HG03135 (cell line): ENCODE measurements around the gene RDH11.
"Not testable (repeated sequence)": the region's sequence is repeated elsewhere in the genome, so short reads cannot be mapped to it uniquely, and the experiment has no call there.

Source experiments
- ATAC-seq: cut with Tn5 transposase; IDR thresholded peaks from one replicate; pipeline ENCODE4 v1.9.1; 2021; ENCODE audit warnings: mild to moderate bottlenecking, moderate library complexity; ENCODE audit not compliant: unreplicated experiment

Gene RDH11

DNA sequence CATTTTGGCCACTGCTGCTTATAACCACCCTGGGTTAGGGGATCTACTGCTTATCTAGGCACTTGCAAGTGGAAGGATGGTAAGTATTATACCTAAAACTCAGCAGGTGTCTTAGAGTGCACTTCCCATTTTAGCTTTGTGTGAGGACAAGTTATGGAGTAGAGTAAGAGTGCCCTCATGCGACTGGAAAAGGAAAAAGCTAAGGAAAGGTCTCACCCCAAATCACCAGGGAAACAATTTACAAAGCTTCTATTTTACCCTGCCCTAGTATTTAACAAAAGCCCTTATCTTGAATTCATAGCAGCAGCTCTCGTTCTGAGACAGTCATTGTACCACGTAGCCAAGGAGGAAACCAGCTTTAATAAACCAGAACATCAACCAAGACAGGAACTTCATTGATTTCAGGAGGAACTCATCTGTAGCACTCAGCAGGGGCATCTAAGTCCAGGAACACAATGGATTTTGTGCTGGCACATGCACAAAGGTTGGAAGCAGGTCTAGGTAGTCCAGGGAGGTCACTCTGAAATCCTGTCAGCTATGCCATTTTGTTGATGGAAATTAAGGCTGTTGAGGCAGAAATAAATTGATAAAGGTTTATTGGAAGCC lies 9.0 kb upstream of the RDH11 start:
- no peak for ATAC-seq

DNA sequence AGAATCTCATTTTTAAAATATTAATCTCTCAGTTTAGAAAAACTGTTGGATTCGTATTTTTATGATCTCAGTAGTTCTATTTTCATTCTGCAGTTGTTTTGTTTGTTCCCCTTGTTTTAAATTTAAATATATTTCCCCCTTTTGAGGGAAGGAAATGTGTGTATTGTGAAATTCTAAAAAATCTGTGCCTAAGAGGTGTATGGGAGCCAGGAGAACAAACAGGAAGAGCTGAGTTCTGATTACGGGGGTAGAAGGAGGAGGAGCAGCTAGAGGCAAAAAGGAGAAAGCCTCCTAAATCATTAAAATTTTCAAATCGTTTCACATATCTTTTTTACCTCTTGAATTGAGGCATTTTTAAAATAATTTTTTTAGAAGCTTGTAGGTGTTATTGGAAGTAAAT lies 8.4 kb upstream of the RDH11 start:
- no peak for ATAC-seq

DNA sequence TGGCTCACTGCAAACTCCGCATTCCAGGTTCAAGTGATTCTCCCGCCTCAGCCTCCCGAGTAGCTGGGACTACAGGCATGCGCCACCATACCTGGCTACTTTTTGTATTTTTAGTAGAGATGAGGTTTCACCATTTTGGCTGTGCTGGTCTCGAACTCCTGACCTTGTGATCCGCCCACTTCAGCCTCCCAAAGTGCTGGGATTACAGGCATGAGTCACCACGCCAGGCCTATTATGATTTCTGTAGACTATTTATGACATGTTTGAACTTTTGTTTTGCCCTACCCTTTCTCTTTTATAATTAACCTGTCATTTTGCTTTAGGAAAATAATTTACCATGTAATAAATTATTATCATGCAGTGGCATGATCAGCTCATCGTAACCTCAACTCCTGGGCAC lies 5.9 kb upstream of the RDH11 start, which contains the start of gene RDH12:
RDH12 (plus strand) TSS at position 395 of the 400 bp plus-strand sequence. CDS start 20,757 bp downstream, outside the sequence.
- ATAC-seq: not testable (repeated sequence)

DNA sequence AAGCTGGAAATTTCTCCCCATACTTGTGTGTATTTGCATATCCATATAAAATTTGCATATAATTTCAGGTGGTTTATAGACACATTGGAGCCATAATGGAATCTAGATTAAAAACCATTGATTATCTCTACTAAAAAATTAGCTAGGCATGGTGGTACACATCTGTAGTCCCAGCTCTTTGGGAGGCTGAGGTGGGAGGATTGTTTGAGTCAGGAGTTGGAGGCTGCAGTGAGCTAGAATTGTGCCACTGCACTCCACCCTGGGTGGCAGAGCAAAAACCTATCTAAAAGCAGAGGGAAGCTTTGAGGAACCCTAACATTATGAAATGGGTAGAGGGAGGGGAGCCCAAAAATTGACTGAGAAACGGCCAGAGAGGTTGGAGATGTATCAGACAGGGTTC lies 2.6 kb upstream of the RDH11 start:
- ATAC-seq: no peak

DNA sequence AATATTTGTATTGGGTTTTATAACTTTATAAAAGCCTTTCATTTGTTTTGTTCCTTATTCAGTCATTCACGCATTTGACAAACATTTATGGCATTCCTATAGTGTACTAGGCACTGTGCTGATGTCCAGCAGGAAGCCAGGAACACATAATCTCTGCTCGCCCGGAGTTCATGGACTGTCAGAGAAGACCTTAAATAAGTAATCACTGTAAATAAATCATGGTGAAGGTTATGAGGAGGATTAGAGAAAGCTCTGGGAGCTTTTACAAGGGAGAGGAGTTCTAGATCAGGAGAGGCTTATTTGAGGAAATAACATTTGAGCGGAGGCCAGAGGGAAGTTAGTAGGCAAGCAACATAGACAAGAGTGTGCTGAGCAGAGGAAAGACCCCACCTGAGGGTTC lies 1.4 kb upstream of the RDH11 start:
- no peak for ATAC-seq

DNA sequence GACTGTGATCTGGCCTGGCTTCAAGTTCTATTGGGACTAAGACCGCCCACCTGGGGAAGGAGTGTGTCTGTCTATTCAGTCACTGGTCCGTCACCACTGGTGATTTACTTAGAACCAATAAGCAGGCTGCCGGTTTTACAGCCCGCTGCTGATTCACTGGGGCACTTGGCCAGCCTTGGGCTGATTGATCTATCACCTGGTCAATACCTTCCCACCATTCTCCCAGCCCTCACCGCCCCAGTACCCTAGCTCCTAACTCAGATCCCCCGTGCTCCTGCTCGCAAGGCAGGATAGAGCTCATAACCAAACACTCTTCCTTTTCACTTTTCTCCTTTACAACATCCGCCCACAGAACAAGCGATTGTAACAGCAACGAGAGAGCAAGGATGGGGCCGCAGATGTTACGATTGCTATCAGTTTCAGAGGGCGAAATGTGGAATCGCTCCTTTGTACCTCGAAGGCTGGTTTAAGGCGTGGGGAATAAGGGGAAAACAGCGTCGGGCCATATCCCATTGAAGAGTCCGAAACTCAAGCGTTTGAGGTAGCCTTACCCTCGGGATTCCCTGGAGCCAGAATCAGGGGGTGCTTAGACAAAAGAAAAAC lies 672 bp downstream of the RDH11 start:
- ATAC-seq: peak; percentile 83

DNA sequence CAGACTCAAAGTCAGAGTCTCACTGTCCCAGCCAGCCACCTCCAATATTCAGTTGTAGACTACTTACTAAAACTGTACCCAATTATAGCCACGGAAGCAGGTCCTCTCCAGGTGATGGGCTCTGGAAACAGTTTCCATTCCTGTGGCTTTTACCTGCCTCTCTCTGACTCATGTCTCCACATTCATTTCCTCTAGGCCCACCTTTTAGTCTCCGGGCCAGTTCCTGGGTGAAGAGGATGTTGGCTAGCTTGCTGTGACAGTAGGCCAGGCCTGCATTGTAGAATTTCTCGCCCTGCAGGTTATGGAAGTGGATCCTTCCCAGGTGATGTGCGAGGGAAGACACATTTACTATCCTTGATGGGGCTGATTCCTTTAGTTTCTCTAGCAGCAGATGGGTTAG lies 5.6 kb downstream of the RDH11 start:
- no peak for ATAC-seq

DNA sequence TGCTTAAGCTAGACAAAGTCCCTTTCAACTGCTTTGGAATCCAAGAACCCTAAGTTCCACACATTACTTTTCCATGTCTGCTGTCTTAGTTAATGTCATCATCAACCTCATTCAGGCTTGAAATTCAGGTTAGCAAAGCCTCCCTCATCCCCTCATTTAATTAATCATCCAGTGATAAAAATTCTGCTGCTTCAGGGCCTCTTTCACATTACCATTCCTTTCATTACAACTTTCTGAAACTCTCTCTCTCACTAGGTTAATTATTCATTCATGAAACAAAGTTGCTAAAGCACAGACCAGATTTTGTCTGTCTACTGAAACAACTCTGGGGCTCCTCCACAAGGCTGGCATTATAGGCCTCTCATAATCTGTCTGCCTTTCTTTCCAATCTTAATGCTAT lies 11.7 kb downstream of the RDH11 start:
- ATAC-seq: no peak

DNA sequence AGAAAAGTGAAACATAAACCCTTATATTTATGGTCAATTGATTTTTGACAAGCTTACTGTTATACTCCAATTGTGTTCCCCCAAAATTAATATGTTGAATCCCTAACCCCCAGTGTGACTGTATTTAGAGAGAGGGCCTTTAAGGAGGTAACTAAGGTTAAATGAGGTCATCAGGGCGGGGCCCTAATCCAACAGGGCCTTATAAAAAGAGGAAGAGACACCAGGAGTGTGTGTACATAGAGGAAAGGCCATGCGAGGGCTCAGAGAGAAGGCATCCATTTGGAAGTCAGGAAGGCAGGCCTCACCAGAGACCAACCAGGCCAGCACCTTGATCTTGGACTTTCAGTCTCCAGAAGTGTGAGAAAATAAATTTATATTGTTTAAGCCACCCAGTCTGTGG lies 14.6 kb downstream of the RDH11 start:
- ATAC-seq: no peak

DNA sequence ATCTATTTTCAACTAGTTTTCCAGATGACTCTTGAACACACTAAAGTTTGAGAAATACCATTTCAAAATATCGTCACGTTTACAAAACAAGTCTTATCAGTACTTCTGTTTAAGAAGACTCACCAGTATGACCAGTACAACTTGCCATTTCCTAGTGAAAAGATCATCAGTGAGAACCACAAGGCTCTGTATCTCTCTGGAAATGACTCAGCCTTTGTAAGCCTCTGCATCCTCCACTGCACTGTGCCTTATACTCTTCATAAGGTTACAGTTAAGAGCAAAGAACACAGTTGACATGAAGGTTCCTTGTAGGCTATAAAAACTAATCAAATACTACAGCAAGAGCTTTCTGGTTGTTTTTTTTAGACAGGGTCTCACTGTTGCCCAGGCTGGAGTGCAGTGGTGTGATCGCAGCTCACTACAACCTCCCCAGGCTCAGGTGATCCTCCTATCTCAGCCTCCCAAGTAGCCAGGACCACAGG lies 15.4 kb downstream of the RDH11 start:
- peak; percentile 83 for ATAC-seq

DNA sequence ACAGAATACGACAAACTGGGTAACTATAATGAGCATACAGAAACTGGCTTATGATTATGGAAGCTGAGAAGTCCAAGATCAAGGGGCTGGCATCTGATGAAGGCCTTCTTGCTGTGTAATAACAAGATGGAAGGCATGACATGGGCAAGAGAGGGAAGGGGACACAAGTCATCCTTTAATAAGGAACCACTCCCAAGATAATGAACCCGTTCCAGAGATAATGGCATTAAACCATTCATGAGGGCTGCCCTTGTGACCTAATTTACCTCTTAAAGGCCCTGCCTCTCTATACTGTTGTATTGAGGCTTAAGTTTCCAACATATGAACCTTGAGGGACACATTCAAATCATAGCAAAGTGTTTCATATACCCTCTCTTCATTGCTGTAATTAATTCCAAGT lies 16.6 kb downstream of the RDH11 start:
- ATAC-seq: no peak

DNA sequence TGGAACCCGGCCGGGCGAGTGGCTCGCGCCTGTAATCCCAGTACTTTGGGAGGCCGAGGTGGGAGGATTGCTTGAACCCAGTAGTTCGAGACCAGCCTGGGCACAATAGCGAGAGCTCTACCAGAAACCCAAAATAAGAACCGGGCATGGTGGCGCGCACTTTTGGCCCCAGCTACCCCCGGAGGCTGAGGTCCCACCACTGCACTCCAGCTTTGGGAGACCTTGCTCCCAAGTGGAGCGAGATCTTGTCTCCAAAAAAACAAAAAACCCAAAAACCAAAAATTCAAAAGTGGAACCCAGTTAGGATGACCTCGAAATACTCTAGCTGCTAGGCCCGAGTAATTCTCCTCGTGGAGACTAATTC lies 20.4 kb downstream of the RDH11 start:
- ATAC-seq: no peak

DNA sequence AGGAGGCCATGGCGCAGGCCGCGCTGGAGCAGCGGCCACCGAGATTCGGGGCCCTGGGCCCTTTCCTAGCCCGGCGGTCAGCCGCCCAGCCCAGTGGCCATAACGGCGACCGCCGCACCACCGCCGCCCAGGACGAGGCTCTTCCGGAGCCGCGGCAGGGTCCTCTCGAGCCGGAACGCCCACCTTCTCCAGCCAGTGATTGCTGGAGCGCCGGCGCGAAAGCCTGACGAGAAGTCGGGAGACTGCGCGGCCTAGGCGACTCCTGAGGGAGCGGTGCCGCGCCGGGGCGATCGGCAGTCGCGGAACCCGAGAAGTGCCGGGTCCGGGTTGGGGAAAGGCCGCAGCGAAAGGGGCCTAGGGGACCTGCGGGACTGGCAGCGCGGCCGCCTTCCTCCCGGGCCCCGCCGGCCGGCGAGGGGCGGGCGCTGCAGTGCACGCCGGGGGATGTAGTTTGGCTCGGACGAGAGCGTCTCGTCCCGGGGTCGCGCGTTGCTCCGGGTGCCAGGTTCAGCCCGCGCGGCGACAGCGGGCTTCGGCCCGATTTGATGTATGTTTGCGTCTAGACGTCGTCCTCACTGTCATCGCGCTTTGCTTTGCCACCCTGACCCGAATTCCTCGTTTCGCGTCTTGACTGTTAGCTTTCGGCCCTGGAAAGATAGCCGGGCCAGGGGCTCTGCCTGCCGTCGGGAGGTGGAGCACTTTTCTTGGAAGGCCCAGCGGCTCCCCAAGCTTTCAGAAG lies 20.9 kb downstream of the RDH11 start, which contains the start of gene VTI1B:
VTI1B (minus strand) TSS at position 153 of the 739 bp plus-strand sequence; CDS start at position 10, 143 bp downstream.
- ATAC-seq: peak; percentile 94

DNA sequence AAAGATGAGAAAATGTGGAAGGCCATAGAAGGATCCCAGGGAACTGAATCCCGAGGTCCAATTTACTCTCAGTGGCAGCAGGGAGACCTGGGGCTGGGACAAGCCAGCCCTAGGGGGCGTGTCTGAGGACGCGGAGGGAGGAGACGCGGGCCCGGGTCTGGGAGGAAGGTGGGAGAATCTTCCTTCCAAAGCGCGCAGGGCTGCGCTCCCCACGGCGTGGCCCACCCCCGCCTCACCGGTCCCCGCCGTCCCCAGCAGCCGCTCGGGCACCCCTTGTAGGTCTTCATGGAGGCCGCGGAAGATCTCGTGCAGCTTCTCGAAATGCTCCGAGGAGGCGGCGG lies 21.5 kb downstream of the RDH11 start:
- peak; percentile 36 for ATAC-seq

DNA sequence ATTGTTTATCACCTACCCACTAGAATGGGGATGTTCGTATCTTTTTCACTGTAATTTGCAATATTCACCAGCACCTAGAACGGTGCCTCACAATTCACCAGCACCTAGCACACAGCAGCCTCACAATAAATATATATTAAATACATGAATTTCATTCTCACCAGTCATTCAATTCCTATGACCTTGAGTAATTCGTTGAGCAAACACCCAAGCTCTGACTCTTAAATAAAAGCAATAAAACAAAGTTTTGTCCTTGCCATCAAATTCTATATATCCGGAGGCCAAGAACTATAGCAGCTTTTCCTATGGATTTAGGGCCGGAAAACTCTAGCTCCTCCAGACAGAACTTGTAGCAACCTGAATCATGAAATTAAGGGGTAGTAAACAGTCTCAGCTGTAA lies 22.1 kb downstream of the RDH11 start:
- ATAC-seq: no peak

DNA sequence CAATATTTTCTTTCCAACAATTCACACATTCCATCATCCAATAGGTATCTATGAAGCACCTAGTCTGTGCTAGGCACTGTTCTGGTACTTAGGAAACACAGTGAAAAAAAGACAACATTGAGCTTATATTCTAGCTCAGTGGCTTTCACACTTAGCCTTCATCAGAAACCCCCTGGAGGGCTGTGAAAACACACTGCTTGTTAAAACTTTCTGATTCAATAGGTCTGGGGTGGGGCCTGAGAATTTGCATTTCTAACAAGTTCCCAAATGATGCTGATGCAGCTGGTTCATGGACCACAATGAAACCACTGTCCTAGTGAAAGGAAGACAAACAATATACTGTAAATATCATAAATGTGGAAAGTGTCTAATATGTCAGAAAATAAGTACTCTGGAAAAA lies 27.0 kb downstream of the RDH11 start:
- no peak for ATAC-seq

DNA sequence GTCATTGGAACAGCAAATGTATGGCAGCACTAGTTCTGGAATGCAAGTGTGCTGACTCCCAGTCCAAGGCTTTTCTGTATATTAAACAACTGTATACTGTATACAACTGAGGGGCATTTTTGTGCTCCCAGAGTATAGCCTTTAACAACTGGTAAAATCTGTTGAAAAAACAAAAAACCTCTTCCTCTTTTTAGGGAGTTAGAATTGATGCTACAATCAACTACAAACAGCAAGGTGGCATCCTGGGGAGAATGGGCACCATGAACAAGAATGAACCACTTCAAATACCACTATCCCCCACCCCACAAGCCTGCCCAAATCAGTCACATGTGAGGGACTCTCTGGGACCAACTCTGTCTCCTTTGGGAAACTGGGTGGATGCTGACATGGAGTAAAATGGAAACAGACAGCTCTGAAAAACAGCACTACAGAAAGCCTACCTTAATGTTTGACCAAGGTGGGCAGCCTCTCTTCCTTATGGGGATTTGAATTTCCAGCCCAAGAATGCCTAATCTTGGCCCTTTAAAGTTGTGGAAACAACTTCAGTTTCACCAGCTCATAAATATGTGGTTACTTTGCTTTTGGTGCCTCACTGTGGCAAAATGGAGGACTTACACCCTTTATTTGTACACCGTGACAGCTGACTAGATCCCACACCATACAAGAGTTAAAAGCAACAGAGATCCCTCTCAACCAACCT lies 28.7 kb downstream of the RDH11 start:
- peak; percentile 60 for ATAC-seq

DNA sequence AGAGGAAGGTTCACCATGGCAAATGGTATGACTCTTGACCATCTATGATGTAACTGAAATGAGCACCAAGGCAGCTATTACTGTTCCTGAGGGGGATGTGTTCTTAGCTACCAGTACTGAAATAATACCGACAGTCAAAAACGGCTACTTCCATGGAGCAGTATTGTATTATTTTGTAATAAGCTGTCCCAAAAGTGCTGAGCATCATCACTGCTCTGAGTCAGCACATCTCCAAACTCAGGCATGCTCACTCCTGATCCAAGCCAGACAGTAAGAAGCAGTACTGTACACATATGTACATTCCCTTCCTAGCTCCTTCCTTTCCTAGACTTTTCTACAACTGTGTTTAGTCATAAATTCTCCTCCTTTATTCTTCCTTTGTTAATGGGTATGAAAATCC lies 29.7 kb downstream of the RDH11 start:
- no peak for ATAC-seq

DNA sequence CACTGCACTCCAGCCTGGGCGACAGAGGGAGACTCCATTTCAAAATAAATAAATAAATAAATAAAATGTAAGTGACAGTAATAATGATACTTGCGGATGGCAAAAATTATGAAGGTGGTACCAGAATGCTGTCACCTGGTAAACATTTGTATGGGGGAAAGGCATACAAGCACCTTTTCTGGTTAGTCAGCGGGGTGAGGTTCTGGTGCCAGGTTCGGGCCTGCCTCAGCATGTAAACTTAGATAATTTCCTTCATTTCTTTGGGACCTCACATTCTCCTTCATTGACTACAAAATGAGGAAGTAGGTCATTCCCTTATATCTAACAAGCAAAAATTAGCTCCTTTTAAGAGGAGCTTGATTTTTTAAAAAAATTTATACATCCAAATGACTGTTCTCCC lies 31.9 kb downstream of the RDH11 start:
- no peak for ATAC-seq

DNA sequence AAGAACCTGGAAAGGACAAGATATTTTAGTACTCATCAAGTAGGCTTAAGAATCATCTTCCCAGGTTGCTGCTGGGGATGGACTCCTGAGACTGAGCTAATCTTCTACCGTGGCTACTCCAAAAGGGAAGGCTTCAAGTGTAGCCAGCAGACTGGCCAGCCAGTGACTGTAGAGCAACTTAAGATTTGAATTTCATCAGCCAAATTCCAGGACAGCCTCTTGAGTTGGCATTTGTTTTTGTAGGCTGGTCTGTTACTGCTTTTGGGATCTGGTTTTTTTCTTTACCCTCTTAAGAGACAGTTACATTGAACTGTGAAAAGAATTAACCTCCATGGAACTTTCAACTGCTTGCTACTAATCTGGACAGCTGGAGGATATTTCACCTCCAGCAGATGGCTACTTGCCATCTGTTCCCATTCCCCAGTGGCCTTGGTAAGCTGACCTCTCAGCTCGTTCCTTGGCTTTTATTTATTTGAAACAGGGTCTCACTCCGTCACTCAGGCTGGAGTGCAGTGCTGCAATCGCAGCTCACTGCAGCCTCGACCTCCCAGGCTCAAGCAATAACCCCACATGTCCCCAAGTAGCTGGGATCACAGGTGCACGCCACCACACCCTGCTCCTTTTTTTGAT lies 41.8 kb downstream of the RDH11 start:
- no peak for ATAC-seq

DNA sequence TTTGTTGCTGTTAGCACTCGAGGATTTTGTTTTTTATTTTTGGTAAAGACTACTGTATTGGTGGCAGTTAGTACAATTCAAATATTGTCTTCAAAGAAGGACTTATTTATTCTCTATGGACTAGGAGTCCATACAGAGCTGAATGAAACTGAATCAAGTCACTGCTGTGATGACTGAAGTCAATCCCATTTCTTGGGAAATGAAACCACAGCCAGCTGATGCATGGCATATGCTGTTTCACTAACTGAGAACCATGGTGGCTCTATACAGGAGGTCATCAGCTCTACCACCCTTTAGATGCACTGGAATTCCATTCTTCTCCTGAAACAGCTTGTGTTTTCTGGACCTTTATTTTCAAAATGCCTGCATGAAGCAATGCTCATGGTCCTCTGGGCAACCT lies 43.4 kb downstream of the RDH11 start:
- ATAC-seq: no peak
